GM23338 (cell line): ENCODE measurements around the gene CLASP2. TPM values are rescaled to one million over a fixed set of nuclear protein-coding genes. Genes with fewer than 3 reads are reported as not detected.

Source experiments
- ATAC-seq: fragments of 200-7000 bp; cut with Tn5 transposase; 3 replicates; pipeline ENCODE4 v1.9.1; 2020
- DNase-seq: peaks from one replicate; pipeline ENCODE4 v3.0.0-alpha.2; 2015; ENCODE audit warnings: low spot score
- H2AFZ ChIP-seq: fragments of 200-600 bp; sonication (generic); 2 replicates; pipeline ENCODE4 v1.8.0; 2016; ENCODE audit warnings: antibody characterized with exemption, mild to moderate bottlenecking, moderate library complexity
- H3F3A ChIP-seq: fragments of 200-600 bp; sonication (generic); replicated peaks from 2 replicates; pipeline ENCODE4 v1.8.0; 2017; ENCODE audit warnings: antibody characterized with exemption, mixed run types, low read depth
- H3K27ac ChIP-seq: fragments of 200-600 bp; sonication (generic); 2 replicates; pipeline ENCODE4 v1.6.1; 2016; ENCODE audit warnings: low read depth
- H3K27me3 ChIP-seq: fragments of 200-600 bp; sonication (generic); 2 replicates; pipeline ENCODE4 v1.8.0; 2016; ENCODE audit warnings: mild to moderate bottlenecking, mixed run types, moderate library complexity; ENCODE audit not compliant: insufficient read depth
- H3K36me3 ChIP-seq: fragments of 200-600 bp; sonication (generic); 2 replicates; pipeline ENCODE4 v1.8.0; 2016; ENCODE audit warnings: mild to moderate bottlenecking; ENCODE audit not compliant: insufficient read depth
- H3K4me1 ChIP-seq: fragments of 200-600 bp; sonication (generic); 2 replicates; pipeline ENCODE4 v1.8.0; 2016; ENCODE audit warnings: mild to moderate bottlenecking, moderate library complexity; ENCODE audit not compliant: insufficient read depth
- H3K4me2 ChIP-seq: fragments of 200-600 bp; sonication (generic); 2 replicates; pipeline ENCODE4 v1.7.1; 2017; ENCODE audit warnings: mixed run types
- H3K4me3 ChIP-seq: fragments of 200-600 bp; sonication (generic); 2 replicates; pipeline ENCODE4 v1.6.1; 2016; ENCODE audit warnings: mixed run types
- H3K79me2 ChIP-seq: fragments of 200-600 bp; sonication (generic); replicated peaks from 2 replicates; pipeline ENCODE4 v1.8.0; 2017; ENCODE audit warnings: mild to moderate bottlenecking; ENCODE audit not compliant: insufficient read depth
- H3K9me2 ChIP-seq: fragments of 200-600 bp; sonication (generic); 2 replicates; pipeline ENCODE4 v1.8.0; 2017; ENCODE audit not compliant: insufficient read depth
- H4K20me1 ChIP-seq: fragments of 200-600 bp; sonication (generic); replicated peaks from 2 replicates; pipeline ENCODE4 v1.8.0; 2017; ENCODE audit warnings: mild to moderate bottlenecking; ENCODE audit not compliant: insufficient read depth
- H3K27ac Mint-ChIP-seq: 2 replicates; pipeline ENCODE4 v1.8.0; 2020; ENCODE audit warnings: inconsistent platforms, mild to moderate bottlenecking, moderate library complexity, mixed read lengths
- H3K27me3 Mint-ChIP-seq: 3 replicates; pipeline ENCODE4 v1.8.0; 2022; ENCODE audit warnings: low read depth, mild to moderate bottlenecking, moderate library complexity, mixed read lengths, inconsistent platforms; ENCODE audit not compliant: insufficient read depth, poor library complexity
- H3K36me3 Mint-ChIP-seq: 3 replicates; pipeline ENCODE4 v1.8.0; 2021; ENCODE audit warnings: low read depth, mild to moderate bottlenecking, inconsistent platforms, moderate library complexity, mixed read lengths
- H3K4me1 Mint-ChIP-seq: 3 replicates; pipeline ENCODE4 v1.8.0; 2020; ENCODE audit warnings: mild to moderate bottlenecking, inconsistent platforms, mixed read lengths
- H3K4me3 Mint-ChIP-seq: 3 replicates; pipeline ENCODE4 v1.8.0; 2021; ENCODE audit warnings: moderate library complexity, mild to moderate bottlenecking, inconsistent platforms, mixed read lengths
- H3K9me3 Mint-ChIP-seq: 3 replicates; pipeline ENCODE4 v1.8.0; 2020; ENCODE audit warnings: moderate library complexity, mild to moderate bottlenecking, inconsistent platforms, mixed read lengths
- CREB1 ChIP-seq: fragments of 250-450 bp; sonication (Bioruptor Pico); IDR thresholded peaks from 2 replicates; pipeline ENCODE4 v1.5.0; 2020; ENCODE audit warnings: low read depth, mild to moderate bottlenecking, moderate library complexity
- CTCF ChIP-seq, 2 experiments: fragments of 200-600 bp in 1 of 2; sonication (generic) in 1 of 2; conservative IDR thresholded peaks; 2 replicates each; pipeline versions ENCODE4 v1.5.1 to v1.6.1; 2016 to 2017; ENCODE audit warnings: antibody characterized with exemption in 2 of 2, low read depth in 2 of 2, mild to moderate bottlenecking in 2 of 2, moderate library complexity in 1 of 2
- ETS1 ChIP-seq: IDR thresholded peaks from 2 replicates; pipeline ENCODE4 v1.6.1; 2016; ENCODE audit warnings: antibody characterized with exemption
- EZH2 ChIP-seq: fragments of 200-600 bp; sonication (generic); IDR thresholded peaks from one replicate; pipeline ENCODE4 v1.8.0; 2017; ENCODE audit warnings: antibody characterized with exemption, mild to moderate bottlenecking, low read depth; ENCODE audit not compliant: unreplicated experiment
- EZH2phosphoT487 ChIP-seq: fragments of 200-600 bp; sonication (generic); IDR thresholded peaks from one replicate; pipeline ENCODE4 v1.8.1; 2018; ENCODE audit warnings: antibody characterized with exemption; ENCODE audit not compliant: unreplicated experiment
- JUNB ChIP-seq: IDR thresholded peaks from one replicate; pipeline ENCODE4 v1.6.1; 2016; ENCODE audit warnings: antibody characterized with exemption; ENCODE audit not compliant: unreplicated experiment
- NANOG ChIP-seq: IDR thresholded peaks from 2 replicates; pipeline ENCODE4 v1.6.1; 2016; ENCODE audit warnings: antibody characterized with exemption, borderline replicate concordance
- POLR2AphosphoS5 ChIP-seq: IDR thresholded peaks from 2 replicates; pipeline ENCODE4 v1.6.1; 2016; ENCODE audit warnings: antibody characterized with exemption, low read depth
- REST ChIP-seq: IDR thresholded peaks from one replicate; pipeline ENCODE4 v1.6.1; 2018; ENCODE audit warnings: antibody characterized with exemption; ENCODE audit not compliant: unreplicated experiment
- STAT1 ChIP-seq: IDR thresholded peaks from one replicate; pipeline ENCODE4 v1.6.1; 2016; ENCODE audit warnings: antibody characterized with exemption; ENCODE audit not compliant: unreplicated experiment
- ZNF331 ChIP-seq: fragments of 250-450 bp; sonication (Bioruptor Pico); IDR thresholded peaks from 2 replicates; pipeline ENCODE4 v1.5.0; 2020; ENCODE audit warnings: low read depth, mild to moderate bottlenecking, moderate library complexity
- polyA plus RNA-seq: library from polyadenylated mRNA; unstranded; fragments of >200 nt; fragmentation: Nextera tagmentation; extraction: Ambion mirVana; gene quantifications from 2 replicates; pipeline ENCODE4 v1.2.1, GENCODE V29; 2016
- total RNA-seq: library from RNA; depleted of rRNA; stranded (reverse); fragments of >200 nt; shearing (Covaris generic); gene quantifications from 2 replicates; pipeline ENCODE4 v1.2.3, GENCODE V29; 2014

The CLASP2 gene
- total and polyA plus RNA-seq, 2 experiments from 2014 or later = 12.8 to 74.6 TPM

GRCh38 chr3:33711100-33711499 lies 7.0 kb downstream of the CLASP2 start:
- DNase-seq (no peak), ATAC-seq (no peak)
- no peak overlapping the region for H3K27ac Mint-ChIP-seq
- TF ChIP-seq NANOG = no peak
- no peak for TF ChIP-seq ZNF331 (CRISPR knock-in tag)
- Histone ChIP-seq H3K27ac (no peak overlapping the region), H3K36me3 (peaks cover 4% of the 10 kb centered on the region), H4K20me1 (peaks cover 24% of the 10 kb centered on the region), H3K9me2 (no peaks in the 10 kb centered on the region), H2AFZ (no peak overlapping the region), H3K4me2 (no peak overlapping the region), H3K79me2 (peaks cover 99% of the 10 kb centered on the region), H3K4me3 (no peak overlapping the region), H3F3A (no peaks in the 10 kb centered on the region), H3K27me3 (no peaks in the 10 kb centered on the region), H3K4me1 (peaks cover 5% of the 10 kb centered on the region; the same call in 1 of the 2 replicates)
- H3K9me3 Mint-ChIP-seq = no peaks in the 10 kb centered on the region
- H3K36me3 Mint-ChIP-seq = peaks cover 30% of the 10 kb centered on the region
- H3K27me3 Mint-ChIP-seq = no peaks in the 10 kb centered on the region
- no peaks in the 10 kb centered on the region for H3K4me1 Mint-ChIP-seq
- H3K4me3 Mint-ChIP-seq = no peak overlapping the region

DNA sequence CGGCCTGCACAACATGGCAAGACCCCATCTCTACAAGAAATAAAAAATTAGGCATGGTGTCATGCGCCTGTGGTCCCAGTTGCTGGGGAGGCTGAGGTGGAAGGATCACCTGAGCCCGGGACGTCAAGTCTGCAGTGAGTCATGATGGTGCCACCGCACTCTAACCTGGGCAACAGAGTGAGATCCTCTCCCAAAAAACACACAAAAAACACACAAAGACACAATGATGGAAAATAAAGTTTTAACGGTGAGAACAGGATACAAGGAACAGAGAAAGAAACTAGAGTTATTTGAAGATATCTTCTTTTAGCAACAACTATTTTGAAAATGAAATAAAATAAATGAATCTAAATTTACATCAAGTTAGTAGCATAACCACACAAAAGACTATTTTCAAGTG lies 12.0 kb downstream of the CLASP2 start:
- Mint-ChIP-seq H3K27me3 (no peaks in the 10 kb centered on the region), H3K4me3 (no peak overlapping the region), H3K9me3 (peaks cover 36% of the 10 kb centered on the region), H3K36me3 (peaks cover 67% of the 10 kb centered on the region), H3K27ac (no peak overlapping the region), H3K4me1 (no peaks in the 10 kb centered on the region)
- peaks cover 11% of the 10 kb centered on the region for H3K36me3 ChIP-seq
- TF ChIP-seq EZH2 (no peak), ZNF331 (CRISPR knock-in tag) (no peak), STAT1 (no peak), EZH2phosphoT487 (no peak), ETS1 (no peak), POLR2AphosphoS5 (no peak)
- peaks cover 99% of the 10 kb centered on the region for H3K79me2 ChIP-seq
- no peak overlapping the region for H2AFZ ChIP-seq
- H3F3A ChIP-seq = no peaks in the 10 kb centered on the region
- H3K27me3 ChIP-seq = no peaks in the 10 kb centered on the region
- no peaks in the 10 kb centered on the region for H3K4me1 ChIP-seq
- no peak overlapping the region for H3K4me3 ChIP-seq
- no peak for ATAC-seq
- no peak for DNase-seq
- H3K4me2 ChIP-seq = no peak overlapping the region
- H4K20me1 ChIP-seq = no peaks in the 10 kb centered on the region
- H3K9me2 ChIP-seq = no peaks in the 10 kb centered on the region
- H3K27ac ChIP-seq = no peak overlapping the region

DNA sequence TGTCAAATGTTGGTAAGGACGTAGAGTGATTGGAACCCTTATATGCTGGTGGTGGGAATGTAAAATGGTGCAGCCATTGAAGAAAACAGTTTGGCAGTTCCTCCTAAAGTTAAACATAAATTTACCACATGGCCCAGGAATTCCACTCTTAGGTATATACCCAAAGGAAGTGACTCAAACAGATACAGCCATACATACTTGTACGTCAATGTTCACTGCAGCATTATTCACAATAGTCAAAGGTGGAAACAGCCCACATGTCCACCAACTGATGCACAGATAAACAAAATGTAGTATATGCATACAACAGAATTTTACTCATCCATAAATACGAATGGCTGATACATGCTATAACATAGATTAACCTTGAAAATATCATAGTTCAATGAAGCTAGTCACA lies 13.2 kb downstream of the CLASP2 start:
- H3K79me2 ChIP-seq = peaks cover 99% of the 10 kb centered on the region
- no peaks in the 10 kb centered on the region for H3K27me3 Mint-ChIP-seq
- TF ChIP-seq ETS1 (no peak), CREB1 (CRISPR knock-in tag) (no peak), EZH2 (no peak), EZH2phosphoT487 (no peak), JUNB (no peak), NANOG (no peak), REST (no peak), STAT1 (no peak), CTCF (conservative IDR thresholded peaks at IDR 0.05; ENCODE audit: low read depth in 2 of 2) (no peak)

More for the DNA sequence above, 13.2 kb downstream of the CLASP2 start:
- Histone ChIP-seq H3K4me2 (no peak overlapping the region), H2AFZ (no peak overlapping the region), H3F3A (no peaks in the 10 kb centered on the region), H3K4me1 (no peaks in the 10 kb centered on the region), H3K4me3 (no peak overlapping the region), H3K27me3 (no peaks in the 10 kb centered on the region), H3K36me3 (peaks cover 11% of the 10 kb centered on the region), H3K9me2 (no peaks in the 10 kb centered on the region), H4K20me1 (no peaks in the 10 kb centered on the region), H3K27ac (no peak overlapping the region)
- peaks cover 40% of the 10 kb centered on the region for H3K9me3 Mint-ChIP-seq
- ATAC-seq = no peak
- H3K27ac Mint-ChIP-seq = no peak overlapping the region
- H3K4me1 Mint-ChIP-seq = no peaks in the 10 kb centered on the region
- H3K4me3 Mint-ChIP-seq = no peak overlapping the region
- DNase-seq = no peak
- peaks cover 73% of the 10 kb centered on the region for H3K36me3 Mint-ChIP-seq
